NCI-H2227 (cell line): ENCODE data around the gene ENPP3.

ENCODE experiments used
- DNase-seq: peaks from one replicate; lab custom pipeline; 2025; ENCODE audit not compliant: unreplicated experiment; lab: John Stamatoyannopoulos, UW

Gene ENPP3

GRCh38 chr6:131636880-131637792, at the start of gene ENPP3:
Gene ENPP3 (plus strand): TSS chr6:131637302. CDS start chr6:131637385, 83 bp downstream.
- no peak for DNase-seq

DNA sequence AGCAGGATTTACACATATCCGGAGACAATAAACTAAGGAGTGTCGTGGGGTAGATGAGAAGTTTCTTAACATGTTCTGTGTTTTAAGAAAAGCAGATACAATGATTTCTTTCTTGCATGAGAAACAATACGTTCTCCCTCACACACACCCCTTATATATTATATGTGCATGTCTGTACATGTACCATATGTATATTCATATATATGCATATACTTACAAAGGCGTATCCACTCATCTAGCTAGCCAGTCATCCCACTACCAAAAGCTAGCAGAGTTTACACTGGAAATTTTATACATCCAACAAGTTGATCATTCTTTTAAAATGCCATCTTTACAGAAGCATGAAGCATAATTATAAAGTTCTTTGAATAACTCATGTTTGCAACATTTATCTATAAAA, 49.2 kb upstream of the ENPP3 start:
- no peak for DNase-seq

GRCh38 chr6:131588643-131589042, 48.5 kb upstream of the ENPP3 start:
- DNase-seq = no peak

GRCh38 chr6:131592935-131593334, 44.2 kb upstream of the ENPP3 start:
- DNase-seq = no peak

- no peak for DNase-seq
Measured at GRCh38 chr6:131594074-131594473, 43.0 kb upstream of the ENPP3 start.

DNA sequence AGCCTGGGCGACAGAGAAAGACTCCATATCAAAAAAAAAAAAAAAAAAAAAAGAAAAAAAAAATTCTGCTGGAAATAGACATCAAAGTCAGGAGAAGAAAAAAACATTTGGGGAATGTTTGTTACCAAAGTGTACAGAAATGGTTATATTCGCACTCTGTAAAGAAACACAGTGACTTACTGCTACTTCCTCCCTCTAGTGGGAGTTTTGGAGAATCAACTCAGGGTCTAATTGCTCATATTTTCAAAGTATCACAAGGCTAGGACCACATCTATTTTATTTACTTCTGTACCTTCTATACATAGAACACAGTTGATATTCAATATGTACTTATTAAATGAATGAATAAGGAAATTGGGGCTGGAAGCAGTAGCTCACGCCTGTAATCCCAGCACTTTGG, 39.7 kb upstream of the ENPP3 start:
- DNase-seq = peak; percentile 8

GRCh38 chr6:131600716-131601115, 36.4 kb upstream of the ENPP3 start:
- DNase-seq = no peak

DNA sequence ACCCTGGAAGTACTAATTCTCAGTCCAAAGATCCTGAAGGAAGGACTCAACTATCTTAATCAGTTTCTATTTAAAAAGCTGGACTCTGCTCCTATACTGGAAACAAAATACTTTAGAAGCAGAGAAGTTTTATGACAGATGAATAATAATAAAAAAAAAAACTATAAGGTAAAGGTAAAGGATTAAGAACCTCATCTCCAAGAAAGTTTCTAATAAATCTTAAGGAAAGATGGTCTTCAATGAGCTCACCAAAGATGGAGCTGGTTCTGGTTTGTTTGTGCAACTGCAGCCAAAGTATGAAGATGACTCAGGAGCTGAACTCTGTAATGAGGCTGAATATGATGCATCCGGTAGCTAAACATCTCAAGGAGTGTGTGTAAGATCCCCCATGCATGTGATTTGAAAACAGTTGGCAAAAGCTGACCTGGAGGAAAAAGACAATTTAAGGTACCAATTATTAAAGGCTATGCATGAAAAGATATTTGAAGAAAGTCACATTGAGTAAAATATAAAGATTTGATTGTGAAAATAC, 34.3 kb upstream of the ENPP3 start:
- DNase-seq = no peak

GRCh38 chr6:131613296-131613925, 23.7 kb upstream of the ENPP3 start:
- DNase-seq = no peak

- no peak for DNase-seq
Measured at GRCh38 chr6:131615275-131615674, 21.8 kb upstream of the ENPP3 start.

DNA sequence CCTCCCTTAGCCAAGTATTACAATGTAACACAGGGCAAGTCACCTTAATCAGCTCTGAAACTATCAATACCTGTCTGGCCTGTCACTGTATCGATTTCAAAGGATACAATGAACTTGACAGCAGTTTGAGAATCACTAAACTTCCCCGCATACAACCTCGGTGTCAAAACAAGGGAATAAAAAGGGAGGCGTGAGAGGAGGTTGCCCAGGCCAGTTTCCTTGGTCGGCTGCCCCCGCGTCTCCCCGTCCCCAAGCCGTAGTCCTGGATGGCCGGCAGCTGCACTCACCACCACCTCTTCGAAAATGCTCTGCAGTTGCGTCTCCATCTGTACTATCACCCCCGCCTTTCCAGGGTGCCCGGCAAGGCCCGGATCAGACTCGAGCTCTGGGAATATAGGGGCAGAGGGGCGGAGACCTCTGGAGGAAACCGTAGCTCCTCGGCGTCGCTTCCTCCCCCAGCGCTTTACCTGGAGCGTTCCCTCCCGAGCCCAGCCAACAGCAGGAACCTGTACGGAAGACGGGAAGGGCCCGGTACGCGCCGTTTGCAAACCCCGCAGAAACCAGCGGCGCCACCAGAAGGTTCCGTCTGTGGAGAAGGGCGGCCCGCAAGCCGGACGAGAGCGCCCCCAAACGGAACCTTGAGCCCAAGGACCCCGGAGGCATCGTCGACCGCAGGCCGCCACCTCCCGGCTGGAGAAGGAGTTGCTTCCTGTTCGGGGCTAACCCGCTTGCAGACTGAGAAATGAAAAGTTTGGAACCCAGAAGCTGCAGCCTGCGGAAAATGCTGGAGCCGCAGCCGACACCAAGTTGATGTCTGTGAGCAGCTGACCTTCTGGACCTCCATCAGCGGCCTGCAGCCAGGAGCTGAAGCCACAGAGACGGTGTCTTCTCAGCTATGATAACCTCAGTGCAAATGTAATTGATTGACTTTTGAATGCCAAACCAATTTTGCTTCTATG, 9.1 kb upstream of the ENPP3 start, which contains the start of gene MED23:
MED23 (minus strand) TSS at position 519 of the 959 bp plus-strand sequence; CDS start at position 326, 193 bp downstream.
- peak; percentile 93 for DNase-seq

- DNase-seq = no peak
Measured at GRCh38 chr6:131628726-131629125, 8.4 kb upstream of the ENPP3 start.

GRCh38 chr6:131629651-131630050, 7.5 kb upstream of the ENPP3 start:
- DNase-seq = no peak

DNA sequence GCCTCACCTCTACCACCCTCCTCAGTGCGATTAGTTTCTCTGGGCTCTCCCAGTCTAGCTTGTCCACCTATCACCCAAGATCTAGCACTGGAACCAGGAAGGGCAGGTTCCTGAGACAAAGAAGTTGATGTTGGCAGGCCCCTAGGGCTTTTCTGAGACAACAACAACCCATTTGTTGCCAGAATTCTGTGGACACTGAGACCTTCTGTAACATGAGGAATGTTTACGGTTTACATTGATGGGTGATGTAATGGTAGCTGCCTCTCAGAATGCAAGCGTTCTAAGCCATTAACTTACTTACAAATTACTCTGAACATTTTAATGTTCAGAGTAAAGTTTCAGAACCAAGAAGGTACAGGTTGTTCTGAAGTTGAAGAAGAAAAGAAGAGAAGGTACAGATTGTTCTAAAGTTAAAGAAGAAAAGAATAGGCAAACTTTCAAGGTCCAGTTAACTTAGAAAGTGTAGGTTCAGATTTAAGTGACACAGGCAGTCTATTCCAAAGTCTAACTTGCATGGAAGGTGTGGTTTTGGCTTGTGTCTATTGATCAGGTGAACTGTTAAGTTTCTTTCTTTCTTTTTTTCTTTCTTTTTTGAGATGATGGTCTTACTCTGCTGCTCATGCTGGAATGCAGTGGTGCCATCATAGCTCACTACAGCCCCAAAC, 5.3 kb upstream of the ENPP3 start:
- no peak for DNase-seq

DNA sequence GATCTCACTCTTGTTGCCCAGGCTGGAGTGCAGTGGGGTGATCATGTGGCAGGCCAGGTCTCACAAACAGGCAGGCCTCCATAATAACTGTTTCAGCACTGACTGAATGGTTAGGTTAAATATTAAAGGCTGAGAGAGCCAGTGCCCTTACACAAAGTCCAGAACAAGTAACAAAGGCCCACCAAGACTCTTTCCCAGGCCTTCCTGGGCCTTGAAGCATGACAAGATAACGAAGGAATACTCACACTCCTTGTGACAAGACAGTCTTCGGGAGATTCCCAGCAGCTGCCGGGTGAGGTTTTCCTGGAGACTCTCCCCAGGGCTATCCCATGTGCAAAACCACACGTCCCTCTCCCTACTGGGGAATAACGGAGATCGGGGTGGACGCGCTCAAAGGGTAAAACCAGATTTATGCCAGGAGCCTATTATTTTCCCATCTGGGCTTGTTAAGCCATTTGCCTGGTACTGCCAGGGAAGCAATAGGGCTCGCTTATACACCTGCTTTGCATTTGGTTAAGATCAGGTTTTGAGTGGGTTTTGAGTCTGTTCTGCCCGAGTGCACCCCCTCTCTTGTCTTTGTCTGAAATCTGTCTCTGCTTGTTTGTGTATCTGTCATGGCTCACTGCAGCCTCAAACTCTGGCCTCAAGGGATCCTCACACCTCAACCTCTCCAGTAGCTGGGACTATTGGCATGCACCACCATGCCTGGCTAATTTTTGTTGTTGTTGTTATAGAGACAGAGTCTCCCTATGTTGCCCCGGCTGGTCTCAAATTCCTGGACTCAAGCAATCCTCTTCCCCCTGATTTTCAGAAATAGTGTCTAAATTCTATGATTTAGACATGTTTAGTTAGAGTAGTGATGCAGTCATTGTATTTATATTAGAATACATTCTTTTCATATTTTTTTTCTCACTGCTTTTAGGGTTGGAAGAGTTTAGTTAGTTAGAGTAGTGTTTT, 1.4 kb upstream of the ENPP3 start:
- DNase-seq = no peak

- DNase-seq = no peak
Measured at GRCh38 chr6:131638013-131638412, 911 bp downstream of the ENPP3 start.

DNA sequence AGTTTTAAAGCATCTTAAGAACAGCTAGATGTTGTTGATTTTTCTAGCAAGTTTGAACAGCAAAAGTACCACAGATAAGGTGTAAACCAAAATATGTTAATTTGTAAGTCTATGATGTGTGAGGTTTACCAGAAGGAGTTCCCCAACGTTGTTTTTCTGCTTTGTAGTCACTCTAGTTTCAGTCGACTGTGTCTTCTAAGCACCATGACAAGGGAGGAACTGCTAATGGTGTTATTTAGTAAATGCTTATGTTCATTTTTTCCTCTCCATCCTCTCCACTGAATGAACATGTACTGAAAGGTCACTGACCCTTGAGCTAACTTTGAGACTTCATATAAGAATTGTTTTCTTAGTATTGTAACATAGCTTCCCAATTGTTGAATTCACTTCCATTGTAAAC, 3.0 kb downstream of the ENPP3 start:
- DNase-seq = no peak

DNA sequence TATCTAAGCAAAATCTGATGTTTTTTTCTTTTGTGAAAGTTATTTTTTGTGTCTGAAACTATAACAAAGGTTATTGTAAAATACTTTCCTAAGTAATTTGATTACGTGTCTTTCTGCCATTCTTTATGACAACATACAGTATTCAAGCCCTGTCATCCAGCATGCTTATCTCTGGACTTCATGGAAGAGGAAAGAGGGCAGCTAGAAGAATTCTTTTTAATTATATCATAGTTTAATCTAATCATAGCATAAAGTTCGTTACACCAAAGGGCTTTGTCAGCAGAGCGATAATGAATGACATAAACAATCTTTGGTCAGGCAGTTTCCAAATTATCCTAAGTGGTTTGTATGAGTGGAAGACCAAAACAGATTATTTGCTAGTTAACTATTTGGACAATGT, 3.5 kb downstream of the ENPP3 start:
- no peak for DNase-seq

GRCh38 chr6:131641554-131641953, 4.5 kb downstream of the ENPP3 start:
- no peak for DNase-seq
